Prostate gland (tissue), 2 donors: Measurements from ENCODE around the gene CTTNBP2NL.

Experiments used
- CTCF ChIP-seq, 4 experiments: fragments of 200-600 bp in 2 of 4; fragments of 450-650 bp in 2 of 4; sonication (generic) in 2 of 4; IDR thresholded peaks; 1 replicate in 3 of 4; 2 replicates in 1 of 4; pipeline ENCODE4 v1.5.1; 2016 to 2019; ENCODE audit warnings: antibody characterized with exemption in 4 of 4, mild to moderate bottlenecking in 2 of 4, moderate library complexity in 2 of 4
- POLR2A ChIP-seq: fragments of 450-650 bp; IDR thresholded peaks from one replicate; pipeline ENCODE4 v1.6.1; 2016; ENCODE audit warnings: antibody characterized with exemption, mild to moderate bottlenecking

GRCh38 chr1:112466078-112466660 lies 70.2 kb downstream of the CTTNBP2NL start:
- TF ChIP-seq CTCF (IDR thresholded peaks at IDR 0.05), result peak; percentile 82 to 97 (median 96)
- TF ChIP-seq POLR2A, result no peak
